HCT116 (cell line): Measurements from ENCODE around the gene THAP9. TPM values are rescaled to one million over a fixed set of nuclear protein-coding genes. Genes with fewer than 3 reads are reported as not detected.

ENCODE experiments used
- ATAC-seq: fragments of 200-7000 bp; cut with Tn5 transposase; 2 replicates; pipeline ENCODE4 v1.9.1; 2020; ENCODE audit warnings: mild to moderate bottlenecking, moderate library complexity
- BruUV-seq: library from RNA; stranded (reverse); fragments of 400-500 nt; replicated peaks from 2 replicates; lab custom pipeline; 2021; lab: Mats Ljungman, UMichigan
- CTCF ChIA-PET: fragments of 300-600 bp; sonication (Branson Sonifier 250); formaldehyde crosslinking; loops from one replicate; lab custom pipeline; 2021; ENCODE audit warnings: antibody characterized with exemption; lab: Charles Lee
- POLR2A ChIA-PET: fragments of 300-600, 350-600 bp; sonication (Branson Sonifier 250); formaldehyde crosslinking; loops from one replicate; lab custom pipeline; 2021; ENCODE audit warnings: antibody characterized with exemption; lab: Charles Lee
- RAD21 ChIA-PET, 2 experiments: fragments of 300-600 bp; sonication (Branson Sonifier 250); formaldehyde crosslinking; loops; one replicate each; lab custom pipeline; 2023; ENCODE audit warnings: low total read pairs in 2 of 2; ENCODE audit not compliant: uncharacterized antibody in 2 of 2, unreplicated experiment in 2 of 2, low non-redundant PET in 1 of 2; lab: Charles Lee
- DNase-seq: peaks from one replicate; pipeline ENCODE4 v3.0.0-alpha.2; 2010; ENCODE audit warnings: low read depth, low spot score
- H2AFZ ChIP-seq: fragments of 200-600 bp; shearing (Covaris generic), sonication (generic); 2 replicates; pipeline ENCODE4 v1.6.1; 2017; ENCODE audit warnings: low read depth, mixed run types, mixed read lengths, antibody characterized with exemption, low read length; ENCODE audit not compliant: poor library complexity, severe bottlenecking
- H3K27ac ChIP-seq: 2 replicates; pipeline ENCODE4 v1.5.1; 2012; ENCODE audit warnings: low read depth, low read length
- H3K27me3 ChIP-seq: fragments of 200-600 bp; sonication (generic); 2 replicates; pipeline ENCODE4 v1.6.1; 2016; ENCODE audit warnings: mixed run types, low read length, mixed read lengths; ENCODE audit not compliant: insufficient read depth
- H3K36me3 ChIP-seq, 2 experiments: fragments of 200-500 bp in 1 of 2; fragments of 200-600 bp in 1 of 2; sonication (Bioruptor generic) in 1 of 2; sonication (generic) in 1 of 2; 2 replicates each; pipeline versions ENCODE4 v1.5.1 to v1.6.1; 2014 to 2016; ENCODE audit warnings: low read length in 2 of 2, inconsistent platforms in 1 of 2, mixed read lengths in 1 of 2, mixed run types in 1 of 2; ENCODE audit not compliant: insufficient read depth in 2 of 2, control insufficient read depth in 1 of 2
- H3K4me1 ChIP-seq, 2 experiments: fragments of 200-600 bp in 1 of 2; sonication (generic) in 1 of 2; 2 replicates each; pipeline versions ENCODE4 v1.5.1 to v1.6.1; 2012 to 2017; ENCODE audit warnings: low read length in 2 of 2, inconsistent platforms in 1 of 2, mild to moderate bottlenecking in 1 of 2, mixed read lengths in 1 of 2, mixed run types in 1 of 2, moderate library complexity in 1 of 2; ENCODE audit not compliant: insufficient read depth in 2 of 2, control insufficient read depth in 1 of 2
- H3K4me2 ChIP-seq: fragments of 200-600 bp; sonication (generic); 2 replicates; pipeline ENCODE4 v1.6.1; 2017; ENCODE audit warnings: mixed run types, low read length, mixed read lengths
- H3K4me3 ChIP-seq, 2 experiments: fragments of 200-600 bp in 1 of 2; sonication (generic) in 1 of 2; replicated peaks in 1 of 2; 2 replicates each; pipeline ENCODE4 v1.5.1; 2011 to 2016; ENCODE audit warnings: low read length in 2 of 2, control low read depth in 1 of 2, low read depth in 1 of 2, mild to moderate bottlenecking in 1 of 2, mixed read lengths in 1 of 2, mixed run types in 1 of 2
- H3K79me2 ChIP-seq: fragments of 200-600 bp; sonication (generic); 2 replicates; pipeline ENCODE4 v1.6.1; 2017; ENCODE audit warnings: mild to moderate bottlenecking, mixed run types, low read length, moderate library complexity, mixed read lengths; ENCODE audit not compliant: insufficient read depth
- H3K9ac ChIP-seq: fragments of 200-600 bp; sonication (generic); 2 replicates; pipeline ENCODE4 v1.6.1; 2016; ENCODE audit warnings: low read length, mixed read lengths
- H3K9me2 ChIP-seq: fragments of 200-600 bp; sonication (generic), shearing (Covaris generic); 2 replicates; pipeline ENCODE4 v1.6.1; 2017; ENCODE audit warnings: mixed run types, mild to moderate bottlenecking, moderate library complexity; ENCODE audit not compliant: insufficient read depth
- H3K9me3 ChIP-seq, 2 experiments: fragments of 200-500 bp in 1 of 2; fragments of 200-600 bp in 1 of 2; sonication (Bioruptor generic) in 1 of 2; sonication (generic) in 1 of 2; 2 replicates each; pipeline ENCODE4 v1.6.1; 2014 to 2017; ENCODE audit warnings: low read length in 2 of 2, mixed read lengths in 2 of 2, inconsistent platforms in 1 of 2, low read depth in 1 of 2, mild to moderate bottlenecking in 1 of 2, mixed run types in 1 of 2, moderate library complexity in 1 of 2; ENCODE audit not compliant: control insufficient read depth in 1 of 2, insufficient read depth in 1 of 2
- H4K20me1 ChIP-seq: fragments of 200-600 bp; sonication (generic), shearing (Covaris generic); 2 replicates; pipeline ENCODE4 v1.6.1; 2017; ENCODE audit warnings: mixed run types, mild to moderate bottlenecking, moderate library complexity; ENCODE audit not compliant: insufficient read depth
- CBX3 ChIP-seq: IDR thresholded peaks from 2 replicates; pipeline ENCODE4 v1.6.1; 2012; ENCODE audit warnings: low read depth
- CEBPB ChIP-seq: IDR thresholded peaks from 2 replicates; pipeline ENCODE4 v1.6.1; 2012; ENCODE audit warnings: low read depth
- EGR1 ChIP-seq: IDR thresholded peaks from 2 replicates; pipeline ENCODE4 v1.6.1; 2012; ENCODE audit warnings: low read depth
- ELF1 ChIP-seq: IDR thresholded peaks from 2 replicates; pipeline ENCODE4 v1.6.1; 2012; ENCODE audit warnings: low read depth, borderline replicate concordance
- EZH2 ChIP-seq: fragments of 200-600 bp; sonication (generic); IDR thresholded peaks from 2 replicates; pipeline ENCODE4 v1.6.1; 2017; ENCODE audit warnings: antibody characterized with exemption, mixed run types
- EZH2phosphoT487 ChIP-seq: fragments of 200-600 bp; IDR thresholded peaks from 2 replicates; pipeline ENCODE4 v1.6.1; 2018; ENCODE audit warnings: antibody characterized with exemption, borderline replicate concordance
- FOSL1 ChIP-seq: IDR thresholded peaks from 2 replicates; pipeline ENCODE4 v1.6.1; 2012; ENCODE audit warnings: low read depth
- JUND ChIP-seq: IDR thresholded peaks from 2 replicates; pipeline ENCODE4 v1.6.1; 2012
- MAX ChIP-seq: IDR thresholded peaks from 2 replicates; pipeline ENCODE4 v1.6.1; 2012
- POLR2A ChIP-seq: IDR thresholded peaks from 2 replicates; pipeline ENCODE4 v1.7.0; 2011; ENCODE audit warnings: borderline replicate concordance; ENCODE audit not compliant: insufficient read depth, insufficient read length; ENCODE audit errors: extremely low read depth
- POLR2AphosphoS5 ChIP-seq: IDR thresholded peaks from 2 replicates; pipeline ENCODE4 v1.6.1; 2011; ENCODE audit warnings: mild to moderate bottlenecking, low read depth, low read length, moderate library complexity
- SIN3A ChIP-seq: IDR thresholded peaks from 2 replicates; pipeline ENCODE4 v1.6.1; 2012; ENCODE audit warnings: low read depth
- SP1 ChIP-seq: IDR thresholded peaks from 2 replicates; pipeline ENCODE4 v1.6.1; 2012; ENCODE audit warnings: low read depth
- ZFX ChIP-seq: fragments of 450-650 bp; IDR thresholded peaks from 2 replicates; pipeline ENCODE4 v1.6.1; 2017
- ZNF274 ChIP-seq: fragments of 200-500 bp; sonication (Bioruptor generic); IDR thresholded peaks from 2 replicates; pipeline ENCODE4 v1.6.1; 2014; ENCODE audit warnings: mild to moderate bottlenecking, low read depth, low read length, inconsistent platforms
- intact Hi-C: fragments of 100-400 bp; cut with micrococcal nuclease; formaldehyde crosslinking; loops from 2 replicates; pipeline ENCODE4 v1.10.0; 2022
- total RNA-seq: library from RNA; stranded (reverse); gene quantifications from one replicate; pipeline ENCODE4 v1.2.1, GENCODE V29; 2021; ENCODE audit not compliant: unreplicated experiment
- TF ChIP-seq, protein P1 (sequence below): IDR thresholded peaks from 2 replicates; pipeline ENCODE4 v1.6.1; 2012
- TF ChIP-seq, protein P2 (sequence below): IDR thresholded peaks from 2 replicates; pipeline ENCODE4 v1.6.1; 2011; ENCODE audit warnings: mild to moderate bottlenecking, low read length, moderate library complexity; ENCODE audit not compliant: insufficient replicate concordance; ENCODE audit errors: extremely low read depth

The THAP9 gene
- total RNA-seq, 1 experiment from 2014 or later: 6.4 TPM

- TF ChIP-seq CEBPB: no peak
- no peak for TF ChIP-seq ZFX
- no peak for TF ChIP-seq FOSL1
- no peak for TF ChIP-seq POLR2AphosphoS5
- no peak for TF ChIP-seq EZH2phosphoT487
- no peak for TF ChIP-seq ZNF274
These were observed 32.0 kb upstream of the THAP9 start (continued) for GRCh38 chr4:82868572-82868971.

- ChIA-PET RAD21 (no interaction called here), CTCF (no interaction called here), POLR2A (interaction anchor here (1.2 kb wide), 1 partner anchor 15 kb away, joined by 3 read pairs; the partner anchor contains the start of gene THAP9)
- H3K9ac ChIP-seq: no peak overlapping the region
- intact Hi-C loops: no loop called here
- H3K36me3 ChIP-seq: no peaks in the 10 kb centered on the region
- H3K9me2 ChIP-seq: no peaks in the 10 kb centered on the region
- 0 out of 2 replicates have a peak, but pooled peaks cover 6% of the 10 kb centered on the region for H4K20me1 ChIP-seq
- H3K4me1 ChIP-seq: peaks cover 3 to 12% of the 10 kb centered on the region in 2 experiments; a peak in 3 of 4 replicates
- H3K9me3 ChIP-seq: no peaks in the 10 kb centered on the region
- TF ChIP-seq CBX3: no peak
- no peak for TF ChIP-seq ELF1
- TF ChIP-seq EGR1: no peak
- TF ChIP-seq MAX: no peak
- no peak for TF ChIP-seq EZH2
- no peak for TF ChIP-seq JUND
- no peak for TF ChIP-seq POLR2A
- TF ChIP-seq, protein P1, sequence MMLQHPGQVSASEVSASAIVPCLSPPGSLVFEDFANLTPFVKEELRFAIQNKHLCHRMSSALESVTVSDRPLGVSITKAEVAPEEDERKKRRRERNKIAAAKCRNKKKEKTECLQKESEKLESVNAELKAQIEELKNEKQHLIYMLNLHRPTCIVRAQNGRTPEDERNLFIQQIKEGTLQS: no peak
- TF ChIP-seq SP1: no peak
- TF ChIP-seq SIN3A: no peak
- TF ChIP-seq, protein P2, sequence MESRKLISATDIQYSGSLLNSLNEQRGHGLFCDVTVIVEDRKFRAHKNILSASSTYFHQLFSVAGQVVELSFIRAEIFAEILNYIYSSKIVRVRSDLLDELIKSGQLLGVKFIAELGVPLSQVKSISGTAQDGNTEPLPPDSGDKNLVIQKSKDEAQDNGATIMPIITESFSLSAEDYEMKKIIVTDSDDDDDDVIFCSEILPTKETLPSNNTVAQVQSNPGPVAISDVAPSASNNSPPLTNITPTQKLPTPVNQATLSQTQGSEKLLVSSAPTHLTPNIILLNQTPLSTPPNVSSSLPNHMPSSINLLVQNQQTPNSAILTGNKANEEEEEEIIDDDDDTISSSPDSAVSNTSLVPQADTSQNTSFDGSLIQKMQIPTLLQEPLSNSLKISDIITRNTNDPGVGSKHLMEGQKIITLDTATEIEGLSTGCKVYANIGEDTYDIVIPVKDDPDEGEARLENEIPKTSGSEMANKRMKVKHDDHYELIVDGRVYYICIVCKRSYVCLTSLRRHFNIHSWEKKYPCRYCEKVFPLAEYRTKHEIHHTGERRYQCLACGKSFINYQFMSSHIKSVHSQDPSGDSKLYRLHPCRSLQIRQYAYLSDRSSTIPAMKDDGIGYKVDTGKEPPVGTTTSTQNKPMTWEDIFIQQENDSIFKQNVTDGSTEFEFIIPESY: no peak
- TF ChIP-seq, all 23 proteins: peak for 0
- Histone ChIP-seq H2AFZ (no peak overlapping the region), H3K4me2 (no peak overlapping the region), H3K79me2 (peaks cover 98% of the 10 kb centered on the region), H3K27me3 (no peaks in the 10 kb centered on the region), H3K27ac (no peak overlapping the region), H3K4me3 (no peak overlapping the region)
- ATAC-seq (no peak), DNase-seq (no peak)
- no TSS peak for BruUV-seq
These were observed 15.1 kb upstream of the THAP9 start for GRCh38 chr4:82885410-82885809.
